K562 (cell line): ENCODE data around the gene STARD6. TPM values are rescaled to one million over a fixed set of nuclear protein-coding genes. Genes with fewer than 3 reads are reported as not detected.

Source experiments
- ARID3A ChIP-seq: IDR thresholded peaks from 2 replicates; pipeline ENCODE4 v1.6.1; 2012; ENCODE audit warnings: low read depth, low read length, improper control_type of control experiment, borderline replicate concordance
- EP300 ChIP-seq: IDR thresholded peaks from 2 replicates; pipeline ENCODE4 v1.6.1; 2012; ENCODE audit warnings: low read length, improper control_type of control experiment
- ESRRA ChIP-seq: fragments of 450-650 bp; IDR thresholded peaks from 2 replicates; pipeline ENCODE4 v1.6.1; 2014; ENCODE audit warnings: low read depth, mild to moderate bottlenecking, moderate library complexity, borderline replicate concordance
- HMG20A ChIP-seq: fragments of 450-650 bp; formaldehyde crosslinking; conservative IDR thresholded peaks from 2 replicates; pipeline ENCODE4 v1.4.0; 2020; ENCODE audit warnings: mild to moderate bottlenecking, mixed read lengths
- HNRNPLL ChIP-seq: fragments of 200-400 bp; formaldehyde crosslinking; IDR thresholded peaks from 2 replicates; pipeline ENCODE4 v1.6.1; 2017; ENCODE audit warnings: low read length, low read depth, mild to moderate bottlenecking; ENCODE audit not compliant: poor library complexity, severe bottlenecking
- MITF ChIP-seq: IDR thresholded peaks from 2 replicates; pipeline ENCODE4 v1.6.1; 2014; ENCODE audit warnings: antibody characterized with exemption
- PKNOX1 ChIP-seq: fragments of 450-650 bp; IDR thresholded peaks from 2 replicates; pipeline ENCODE4 v1.6.1; 2016
- RFX1 ChIP-seq: fragments of 450-650 bp; IDR thresholded peaks from 2 replicates; pipeline ENCODE4 v1.6.1; 2016; ENCODE audit warnings: mild to moderate bottlenecking, moderate library complexity
- RNF219 ChIP-seq: fragments of 250-450 bp; sonication (Bioruptor Pico); IDR thresholded peaks from 2 replicates; pipeline ENCODE4 v1.5.0; 2022; ENCODE audit warnings: mild to moderate bottlenecking
- TCF3 ChIP-seq: sonication (generic); formaldehyde crosslinking; IDR thresholded peaks from 2 replicates; pipeline ENCODE4 v1.4.0; 2020; ENCODE audit warnings: mild to moderate bottlenecking, missing genetic modification reagents
- TEAD2 ChIP-seq: fragments of 450-650 bp; IDR thresholded peaks from 2 replicates; pipeline ENCODE4 v1.6.1; 2016; ENCODE audit warnings: missing genetic modification characterization, control low read depth, missing compliant biosample characterization
- ZNF165 ChIP-seq: fragments of 250-450 bp; sonication (Bioruptor Pico); IDR thresholded peaks from 2 replicates; pipeline ENCODE4 v1.4.0; 2020; ENCODE audit warnings: borderline replicate concordance
- ZNF239 ChIP-seq: fragments of 250-450 bp; sonication (Bioruptor Pico); IDR thresholded peaks from 2 replicates; pipeline ENCODE4 v1.4.0; 2020; ENCODE audit warnings: mild to moderate bottlenecking
- ZNF511 ChIP-seq: sonication (generic); formaldehyde crosslinking; IDR thresholded peaks from 2 replicates; pipeline ENCODE4 v1.8.0; 2022; ENCODE audit warnings: mild to moderate bottlenecking, missing genetic modification reagents
- ZNF586 ChIP-seq: fragments of 450-650 bp; formaldehyde crosslinking; conservative IDR thresholded peaks from 2 replicates; pipeline ENCODE4 v1.4.0; 2020; ENCODE audit warnings: mild to moderate bottlenecking, moderate library complexity
- ZNF639 ChIP-seq, 2 experiments: fragments of 200-800 bp in 1 of 2; sonication (Bioruptor generic) in 1 of 2; sonication (generic) in 1 of 2; formaldehyde crosslinking in 1 of 2; IDR thresholded peaks in 1 of 2; conservative IDR thresholded peaks in 1 of 2; 2 replicates each; pipeline versions ENCODE4 v1.5.0 to v1.6.1; 2016 to 2020; ENCODE audit warnings: missing compliant biosample characterization in 1 of 2, missing genetic modification characterization in 1 of 2, missing genetic modification reagents in 1 of 2
- ZNF696 ChIP-seq: fragments of 250-450 bp; sonication (Bioruptor Pico); conservative IDR thresholded peaks from 2 replicates; pipeline ENCODE4 v1.4.0; 2020; ENCODE audit warnings: mild to moderate bottlenecking, moderate library complexity
- ZNF764 ChIP-seq: fragments of 250-450 bp; sonication (Bioruptor Pico); IDR thresholded peaks from 2 replicates; pipeline ENCODE4 v1.4.0; 2020; ENCODE audit warnings: low read depth, mild to moderate bottlenecking, moderate library complexity
- polyA plus RNA-seq, 8 experiments: library from polyadenylated mRNA; depleted of rRNA in 4 of 8; stranded (reverse) in 5 of 8; unstranded in 3 of 8; fragments of >200 nt; fragmentation: Nextera tagmentation in 2 of 8; fragmentation: Illumina TruSeq in 1 of 8; extraction: Ambion mirVana in 2 of 8; extraction: Trizol in 1 of 8; gene quantifications; 2 replicates each; pipeline versions ENCODE4 v1.2.1 to v1.2.3, GENCODE V29; 2011 to 2014; ENCODE audit warnings: inconsistent platforms in 1 of 8, missing spikeins in 1 of 8
- total RNA-seq, 7 experiments: library from RNA; depleted of rRNA in 6 of 7; stranded (reverse); fragments of >200 nt in 6 of 7; fragmentation: Illumina TruSeq in 2 of 7; extraction: Trizol in 2 of 7; gene quantifications; 2 replicates each; pipeline versions ENCODE4 v1.2.1 to v1.2.3, GENCODE V29; 2011 to 2021; ENCODE audit warnings: low replicate concordance in 1 of 7

Gene STARD6
- total and polyA plus RNA-seq, 9 of the 15 experiments (the other 6 are each of a cell fraction or from before 2014, with no cell fraction given): 0.11 to 0.15 TPM; not detected in 7

- TF ChIP-seq PKNOX1 (no peak), MITF (no peak), RNF219 (CRISPR knock-in tag) (no peak), ZNF764 (CRISPR knock-in tag) (no peak), ZNF165 (CRISPR knock-in tag) (no peak), ZNF696 (CRISPR knock-in tag) (no peak), EP300 (peak; percentile 70; the same call in 1 of the 2 replicates), ZNF239 (no peak), ZNF586 (CRISPR knock-in tag) (no peak), ESRRA (no peak), ZNF511 (CRISPR knock-in tag) (no peak), RFX1 (no peak; the same call in 1 of the 2 replicates), TEAD2 (no peak), TCF3 (no peak), HNRNPLL (no peak), ZNF639 (CRISPR knock-in tag; conservative IDR thresholded peaks at IDR 0.05 in 1 of 2, IDR thresholded peaks at IDR 0.05 in 1 of 2) (no peak; a peak in 1 of 4 replicates), HMG20A (CRISPR knock-in tag) (no peak), ARID3A (no peak)
These were observed 30.8 kb upstream of the STARD6 start (continued) for GRCh38 chr18:54388203-54389142.
